Head of caudate nucleus (tissue), 42 donors: ENCODE data around the gene EIF2AK2.

Experiments used
- DNase-seq, 42 donors: peaks; one replicate each; pipeline versions ENCODE4 v3.0.0 to v3.0.0-alpha.2; 2020 to 2021; ENCODE audit warnings: mixed read lengths in 7 of 42
- intact Hi-C: fragments of 100-400 bp; cut with DNase I; formaldehyde crosslinking; loops from one replicate; pipeline ENCODE4 v1.15.0; 2022

Gene EIF2AK2

GRCh38 chr2:37110306-37111212 lies 46.2 kb downstream of the EIF2AK2 start:
- DNase-seq, result no peak
- intact Hi-C loops, result no loop called here

GRCh38 chr2:37109523-37109922 lies 47.3 kb downstream of the EIF2AK2 start:
- no peak for DNase-seq
- intact Hi-C loops, result no loop called here

GRCh38 chr2:37105150-37105549 lies 51.6 kb downstream of the EIF2AK2 start:
- no peak for DNase-seq
- intact Hi-C loops, result no loop called here

- intact Hi-C loops, result no loop called here
- DNase-seq, result no peak
Measured at GRCh38 chr2:37104178-37104577, 52.6 kb downstream of the EIF2AK2 start.

GRCh38 chr2:37102588-37102987 lies 54.2 kb downstream of the EIF2AK2 start:
- intact Hi-C loops, result no loop called here
- DNase-seq, result no peak

GRCh38 chr2:37100054-37100453 lies 56.7 kb downstream of the EIF2AK2 start:
- intact Hi-C loops, result no loop called here

GRCh38 chr2:37098416-37099118 lies 58.2 kb downstream of the EIF2AK2 start:
- intact Hi-C loops, result no loop called here

More at GRCh38 chr2:37100054-37100453, 56.7 kb downstream of the EIF2AK2 start:
- DNase-seq, result no peak

GRCh38 chr2:37096568-37096967 lies 60.2 kb downstream of the EIF2AK2 start:
- intact Hi-C loops, result no loop called here
- DNase-seq, result no peak

More at GRCh38 chr2:37098416-37099118, 58.2 kb downstream of the EIF2AK2 start:
- no peak for DNase-seq

GRCh38 chr2:37091873-37092272 lies 64.9 kb downstream of the EIF2AK2 start:
- DNase-seq, result no peak
- intact Hi-C loops, result no loop called here

- no peak for DNase-seq
- intact Hi-C loops, result no loop called here
Measured at GRCh38 chr2:37090019-37090477, 66.7 kb downstream of the EIF2AK2 start.

GRCh38 chr2:37085731-37086147 lies 71.0 kb downstream of the EIF2AK2 start:
- intact Hi-C loops, result no loop called here
- DNase-seq, result no peak

- DNase-seq, result no peak
- intact Hi-C loops, result no loop called here
Measured at GRCh38 chr2:37084797-37085196, 72.0 kb downstream of the EIF2AK2 start.

- DNase-seq, result peak; percentile 88 to 98 (median 94)
- intact Hi-C loops, result no loop called here
Measured at GRCh38 chr2:37083873-37084794, 72.6 kb downstream of the EIF2AK2 start, which contains the start of the genes GPATCH11 and HEATR5B. Gene GPATCH11 (plus strand): TSS chr2:37084518. CDS start chr2:37088382, 3,864 bp downstream. Gene HEATR5B (minus strand): TSS chr2:37084372. CDS start chr2:37083414, 958 bp downstream.

GRCh38 chr2:37080689-37081088 lies 76.1 kb downstream of the EIF2AK2 start:
- intact Hi-C loops, result no loop called here
- DNase-seq, result no peak

GRCh38 chr2:37080266-37080665 lies 76.5 kb downstream of the EIF2AK2 start:
- intact Hi-C loops, result no loop called here
- DNase-seq, result no peak

GRCh38 chr2:37070931-37071330 lies 85.8 kb downstream of the EIF2AK2 start:
- DNase-seq, result no peak
- intact Hi-C loops, result no loop called here

GRCh38 chr2:37068686-37069085 lies 88.1 kb downstream of the EIF2AK2 start:
- intact Hi-C loops, result no loop called here
- peak in 6 of 42 donors; percentile 8 to 47 (median 22) for DNase-seq

GRCh38 chr2:37061776-37062175 lies 95.0 kb downstream of the EIF2AK2 start:
- DNase-seq, result no peak
- intact Hi-C loops, result no loop called here
